ENCODE measurements around the gene TNFAIP8L3. TPM values are rescaled to one million over a fixed set of nuclear protein-coding genes. Genes with fewer than 3 reads are reported as not detected.
A peak's percentile ranks its signal among the peaks of the same experiment; 100 is the strongest.

Gene TNFAIP8L3
- polyA plus RNA-seq, 2 of the 4 experiments (the other 2 are of a cell fraction), result 0.26 to 1.8 TPM

GRCh38 chr15:51046799-51047449 lies 47.8 kb downstream of the TNFAIP8L3 start:
- ChIA-PET CTCF (interaction anchor here (1.2 to 1.8 kb wide), 2 partner anchors 17 to 19 kb away, joined by 3 to 4 read pairs; no protein-coding TSS in a partner anchor), POLR2A (no interaction called here)
- Histone ChIP-seq H3K4me1 (peaks cover 15% of the 10 kb centered on the region), H3K4me2 (peak overlapping the region; percentile 61), H3K4me3 (no peak overlapping the region), H3K27ac (0 out of 6 replicates have a peak overlapping the region, but pooled peaks of 1 of the 2 experiments have one; percentile 6), H3K9me3 (no peaks in the 10 kb centered on the region)
- ATAC-seq, result peak in 1 of 2 experiments; percentile 62; a peak in 4 of 6 replicates
- DNase-seq (ENCODE audit: low read depth in 1 of 2, low spot score in 1 of 2), result no peak
- no peak for TF ChIP-seq RAD21 (conservative IDR thresholded peaks at IDR 0.05 in 1 of 2, IDR thresholded peaks at IDR 0.05 in 1 of 2)
- TF ChIP-seq HMGXB4 (CRISPR knock-in tag; IDR thresholded peaks at IDR 0.05; ENCODE audit: borderline replicate concordance), result no peak
- no peak for TF ChIP-seq FOSL2 (IDR thresholded peaks at IDR 0.05)
- TF ChIP-seq FOSL2 (CRISPR knock-in tag; IDR thresholded peaks at IDR 0.05), result no peak
- TF ChIP-seq RARB (CRISPR knock-in tag; IDR thresholded peaks at IDR 0.05), result no peak
- TF ChIP-seq BHLHE40 (IDR thresholded peaks at IDR 0.05; ENCODE audit: low read depth, low read length), result no peak
- no peak for TF ChIP-seq HOXB5 (CRISPR knock-in tag; IDR thresholded peaks at IDR 0.05)
- no peak for TF ChIP-seq MAZ (IDR thresholded peaks at IDR 0.05; ENCODE audit: borderline replicate concordance, low read depth, low read length)
- TF ChIP-seq HDAC2 (IDR thresholded peaks at IDR 0.05), result no peak
- no peak for TF ChIP-seq E2F6 (IDR thresholded peaks at IDR 0.05; ENCODE audit: borderline replicate concordance, low read depth)
- no peak for TF ChIP-seq GATA3 (IDR thresholded peaks at IDR 0.05; ENCODE audit: borderline replicate concordance)
- TF ChIP-seq NR3C1 (IDR thresholded peaks at IDR 0.05), result no peak
- TF ChIP-seq MAX (IDR thresholded peaks at IDR 0.05), result no peak
- TF ChIP-seq JUNB (IDR thresholded peaks at IDR 0.05), result no peak
- TF ChIP-seq CHD2 (IDR thresholded peaks at IDR 0.05; ENCODE audit: low read length, partially characterized antibody), result no peak
- no peak for TF ChIP-seq EHF (CRISPR knock-in tag; IDR thresholded peaks at IDR 0.05)
- TF ChIP-seq HOXA7 (CRISPR knock-in tag; IDR thresholded peaks at IDR 0.05), result no peak
- 49% methylated on average over 3 of the region's 3 CpGs for WGBS (ENCODE audit: missing lambda C conversion rate)
- FAIRE-seq, result no peak

- Histone ChIP-seq H3K9me3 (no peaks in the 10 kb centered on the region), H3K4me1 (peaks cover 15% of the 10 kb centered on the region), H3K4me3 (no peak overlapping the region), H3K4me2 (no peak overlapping the region), H3K27ac (no peak overlapping the region)
- DNase-seq (ENCODE audit: low read depth in 1 of 2, low spot score in 1 of 2) (no peak), FAIRE-seq (no peak), ATAC-seq (no peak)
- 83% methylated on average over 2 of the region's 2 CpGs for WGBS (ENCODE audit: missing lambda C conversion rate)
- TF ChIP-seq RNF2 (IDR thresholded peaks at IDR 0.05; ENCODE audit: borderline replicate concordance, low read depth) (no peak), HMGXB4 (CRISPR knock-in tag; IDR thresholded peaks at IDR 0.05; ENCODE audit: borderline replicate concordance) (no peak), POLR2A (IDR thresholded peaks at IDR 0.05; ENCODE audit: low read length) (no peak), NR3C1 (IDR thresholded peaks at IDR 0.05) (no peak), JUNB (IDR thresholded peaks at IDR 0.05) (no peak), POLR2AphosphoS2 (conservative IDR thresholded peaks at IDR 0.05; ENCODE audit: low read length) (no peak), HDAC2 (IDR thresholded peaks at IDR 0.05) (no peak), USF2 (IDR thresholded peaks at IDR 0.05) (no peak), MYC (IDR thresholded peaks at IDR 0.05; ENCODE audit: borderline replicate concordance, low read length) (no peak), MAX (IDR thresholded peaks at IDR 0.05) (no peak), ZNF302 (CRISPR knock-in tag; IDR thresholded peaks at IDR 0.05) (no peak), CEBPB (IDR thresholded peaks at IDR 0.05) (no peak), EHF (CRISPR knock-in tag; IDR thresholded peaks at IDR 0.05) (no peak)
- CTCF ChIA-PET, result interaction anchor here (1.2 kb wide), 1 partner anchor 20 kb away, joined by 3 read pairs; no protein-coding TSS in a partner anchor
- POLR2A ChIA-PET, result no interaction called here
These were observed 48.7 kb downstream of the TNFAIP8L3 start for GRCh38 chr15:51046016-51046415.
